Muscle of arm (tissue), 12 donors: ENCODE results near the gene LRIT2. TPM values are rescaled to one million over a fixed set of nuclear protein-coding genes. Genes with fewer than 3 reads are reported as not detected.
A peak's percentile ranks its signal among the peaks of the same experiment; 100 is the strongest.

ENCODE experiments used
- DNase-seq: peaks from one replicate; pipeline ENCODE4 v3.0.0-alpha.2; 2013
- polyA plus RNA-seq, 12 donors: library from polyadenylated mRNA; unstranded; fragments of 120-200 nt; gene quantifications; one replicate each; pipeline ENCODE4 v1.2.1, GENCODE V29; 2013; ENCODE audit not compliant: insufficient read length in 12 of 12

Gene LRIT2
- polyA plus RNA-seq, 12 donors, result not detected

- DNase-seq, result no peak
Observed at GRCh38 chr10:84243759-84244158, 18.4 kb upstream of the LRIT2 start.

- DNase-seq, result no peak
Observed at GRCh38 chr10:84241185-84241790, 15.9 kb upstream of the LRIT2 start, which contains the start of gene LRIT1. TSS of gene LRIT1 (minus strand) at chr10:84241546. CDS start at chr10:84241439, 107 bp downstream.

- DNase-seq, result no peak
Observed at GRCh38 chr10:84238909-84239308, 13.6 kb upstream of the LRIT2 start.

GRCh38 chr10:84237199-84238051, 12.1 kb upstream of the LRIT2 start:
- no peak for DNase-seq

- DNase-seq, result no peak
Observed at GRCh38 chr10:84236807-84237198, 11.5 kb upstream of the LRIT2 start.

GRCh38 chr10:84235096-84235495, 9.8 kb upstream of the LRIT2 start:
- no peak for DNase-seq

GRCh38 chr10:84234479-84234878, 9.1 kb upstream of the LRIT2 start:
- DNase-seq, result no peak

GRCh38 chr10:84233940-84234339, 8.6 kb upstream of the LRIT2 start:
- no peak for DNase-seq

GRCh38 chr10:84232376-84232775, 7.0 kb upstream of the LRIT2 start:
- no peak for DNase-seq

GRCh38 chr10:84230359-84230758, 5.0 kb upstream of the LRIT2 start:
- no peak for DNase-seq

- no peak for DNase-seq
Observed at GRCh38 chr10:84227810-84228209, 2.5 kb upstream of the LRIT2 start.

- no peak for DNase-seq
Observed at GRCh38 chr10:84226616-84227015, 1.3 kb upstream of the LRIT2 start.

GRCh38 chr10:84224411-84225028, 824 bp downstream of the LRIT2 start:
- DNase-seq, result peak; percentile 19

- no peak for DNase-seq
Observed at GRCh38 chr10:84221916-84222315, 3.4 kb downstream of the LRIT2 start.

- no peak for DNase-seq
Observed at GRCh38 chr10:84217746-84218145, 7.6 kb downstream of the LRIT2 start.

GRCh38 chr10:84216834-84217233, 8.5 kb downstream of the LRIT2 start:
- no peak for DNase-seq

- DNase-seq, result no peak
Observed at GRCh38 chr10:84214612-84215235, 10.6 kb downstream of the LRIT2 start.

- no peak for DNase-seq
Observed at GRCh38 chr10:84214046-84214572, 11.2 kb downstream of the LRIT2 start.

- no peak for DNase-seq
Observed at GRCh38 chr10:84213076-84213475, 12.3 kb downstream of the LRIT2 start.

- no peak for DNase-seq
Observed at GRCh38 chr10:84212014-84212413, 13.3 kb downstream of the LRIT2 start.

- no peak for DNase-seq
Observed at GRCh38 chr10:84211566-84211965, 13.8 kb downstream of the LRIT2 start.

GRCh38 chr10:84208023-84208422, 17.3 kb downstream of the LRIT2 start:
- no peak for DNase-seq
